GF-D8 (cell line): ENCODE measurements around the gene GATAD2B.
A peak's percentile ranks its signal among the peaks of the same experiment; 100 is the strongest.
"Not testable (repeated sequence)": the region's sequence is repeated elsewhere in the genome, so short reads cannot be mapped to it uniquely, and the experiment has no call there.

Experiments
- DNase-seq: peaks from one replicate; lab custom pipeline; 2025; lab: John Stamatoyannopoulos, UW

GATAD2B gene

DNA sequence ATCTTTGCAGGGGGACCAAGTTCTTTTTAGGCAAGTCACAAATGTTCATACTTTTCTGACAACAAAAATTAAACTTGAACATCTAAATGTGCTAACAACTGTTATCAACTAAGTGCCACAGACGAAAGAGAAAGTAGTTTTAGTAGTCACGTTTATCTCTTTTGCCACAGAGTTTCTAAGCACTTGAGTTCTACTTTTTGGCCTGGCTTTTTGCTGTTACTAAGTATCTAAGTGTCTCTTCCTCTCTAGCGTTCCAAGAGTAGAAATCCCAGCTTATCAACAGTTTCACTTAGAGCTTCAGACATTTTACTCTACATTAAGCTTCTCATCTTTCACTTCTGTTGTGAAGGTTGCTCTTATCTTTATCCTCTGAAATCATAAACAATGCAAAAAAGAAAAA is 34.2 kb downstream of the GATAD2B start:
- no peak for DNase-seq

DNA sequence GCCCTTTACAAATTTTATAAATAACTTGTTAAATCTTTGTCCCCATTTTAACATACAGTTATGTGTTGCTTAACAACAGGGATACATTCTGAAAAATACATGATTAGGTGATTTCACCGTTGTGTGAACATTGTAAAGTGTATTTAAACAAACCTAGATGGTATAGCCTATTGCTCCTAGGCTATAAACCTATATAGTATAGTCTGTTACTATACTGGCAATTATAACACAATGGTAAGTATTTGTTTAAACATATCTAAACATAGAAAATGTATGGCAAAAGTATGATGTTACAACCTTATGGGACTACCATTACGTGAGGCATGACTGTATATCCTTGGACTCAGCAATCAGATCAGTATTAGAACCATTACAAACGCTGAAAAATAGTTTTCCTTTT is 36.6 kb downstream of the GATAD2B start:
- DNase-seq = no peak

DNA sequence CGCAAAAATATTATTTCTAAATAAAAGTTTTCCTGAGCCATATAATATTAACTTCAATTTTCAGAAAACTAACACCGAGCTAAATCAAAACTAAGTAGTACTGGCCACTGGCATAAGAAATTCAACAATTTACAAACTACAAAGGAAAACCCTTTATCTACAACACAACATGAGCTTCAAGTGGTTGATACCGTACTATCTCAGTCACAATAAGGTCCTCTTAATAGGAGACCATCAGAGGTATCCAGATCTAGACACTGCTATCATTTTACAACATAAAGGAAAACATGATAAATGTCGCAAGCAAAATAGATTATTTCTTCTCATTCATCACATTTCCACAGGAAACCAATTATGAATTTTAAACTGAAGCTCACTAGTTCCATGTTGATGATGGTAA is 39.5 kb downstream of the GATAD2B start:
- DNase-seq = no peak

GRCh38 chr1:153882296-153882912 is 40.4 kb downstream of the GATAD2B start:
- no peak for DNase-seq

DNA sequence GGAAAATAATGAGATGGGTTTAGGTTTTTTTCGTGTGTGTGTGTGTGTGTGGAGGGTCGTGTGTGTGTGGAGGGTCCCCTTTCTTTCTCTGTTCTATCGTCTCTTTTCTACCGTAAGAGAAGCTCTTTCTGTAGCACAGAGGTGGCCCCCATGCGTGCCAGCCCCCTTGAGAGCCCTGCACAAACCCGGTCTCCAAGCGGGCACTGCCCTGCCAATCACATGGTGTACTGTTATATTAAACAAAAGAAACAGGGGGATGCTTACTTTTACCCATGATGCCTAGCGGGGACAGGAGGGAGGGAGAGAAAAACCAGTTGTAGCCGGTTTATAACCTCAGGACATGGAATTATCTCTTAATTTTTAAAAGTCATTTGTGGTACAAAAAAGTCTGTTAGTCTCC is 41.0 kb downstream of the GATAD2B start:
- DNase-seq = no peak

- no peak for DNase-seq
These were observed 41.8 kb downstream of the GATAD2B start for GRCh38 chr1:153880962-153881361.

DNA sequence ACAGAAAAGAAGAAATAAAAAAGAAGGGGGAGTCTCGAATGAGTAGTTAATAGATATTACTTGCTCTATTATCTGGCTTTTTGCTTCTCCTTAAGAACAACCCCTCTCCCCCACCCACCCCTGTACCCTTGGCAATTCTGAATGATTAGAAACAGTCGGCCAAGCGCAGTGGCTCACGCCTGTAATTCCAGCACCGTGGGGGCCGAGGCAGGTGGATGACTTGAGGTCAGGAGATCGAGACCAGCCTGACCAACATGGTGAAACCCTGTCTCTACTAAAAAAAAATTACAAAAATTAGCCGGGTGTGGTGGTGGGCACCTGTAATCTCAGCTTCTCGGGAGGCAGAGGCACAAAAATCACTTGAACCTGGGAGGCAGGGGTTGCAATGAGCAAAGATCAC is 42.7 kb downstream of the GATAD2B start:
- DNase-seq = no peak

DNA sequence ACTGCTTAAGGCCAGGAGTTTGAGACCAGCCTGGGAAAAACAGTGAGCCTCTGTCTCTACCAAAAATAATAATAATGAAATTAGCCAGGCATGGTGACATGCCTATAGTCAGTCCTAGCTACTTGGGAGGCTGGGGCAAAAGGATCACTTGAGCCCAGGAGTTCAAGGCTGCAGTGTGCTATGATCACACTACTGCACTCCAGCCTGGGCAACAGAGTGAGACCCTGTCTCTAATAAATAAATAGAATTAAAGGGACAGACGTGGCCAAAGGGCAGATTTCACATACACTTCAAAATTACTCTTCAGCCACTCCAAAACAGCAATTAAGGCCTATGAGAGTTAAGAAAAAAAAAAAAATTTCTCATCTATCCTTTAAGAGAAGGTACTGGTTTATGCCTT is 45.7 kb downstream of the GATAD2B start:
- DNase-seq = no peak

DNA sequence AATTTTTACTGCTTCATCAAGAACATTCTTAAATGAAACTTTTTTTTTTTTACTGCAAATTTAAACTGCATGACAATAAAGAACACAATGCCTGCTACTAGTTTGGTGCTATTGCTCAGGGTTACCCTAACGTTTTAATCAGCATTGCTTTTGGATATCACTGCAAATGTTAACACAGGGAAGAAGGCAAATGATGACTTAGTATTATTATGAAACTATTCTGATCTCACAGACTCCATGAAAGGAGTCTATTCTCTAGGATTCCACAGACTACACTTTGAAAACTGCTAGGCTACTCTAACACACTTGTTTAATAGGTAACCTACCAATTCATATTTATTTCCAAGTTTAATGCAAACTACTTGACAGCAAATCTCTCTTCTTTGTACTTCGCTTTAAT is 49.8 kb downstream of the GATAD2B start:
- no peak for DNase-seq

GRCh38 chr1:153872331-153872730 is 50.4 kb downstream of the GATAD2B start:
- DNase-seq = no peak

DNA sequence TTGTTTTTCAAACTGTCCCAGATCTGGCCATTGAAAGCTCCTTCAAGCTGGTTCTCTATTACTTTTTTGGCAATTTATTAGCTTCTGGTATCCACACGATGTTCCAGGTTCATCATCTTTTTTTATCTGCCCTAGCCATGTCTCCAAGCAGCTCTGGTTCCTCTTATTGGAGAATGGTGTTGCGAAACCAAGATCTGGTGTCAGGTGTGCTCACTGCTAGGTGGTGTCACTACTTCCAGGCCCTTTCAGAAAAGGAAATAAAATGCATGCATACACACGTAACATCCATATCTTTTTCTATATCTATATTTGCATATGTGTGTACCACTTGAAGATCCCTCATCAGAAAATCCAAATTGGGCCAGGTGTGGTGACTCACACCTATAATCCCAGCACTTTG is 53.3 kb downstream of the GATAD2B start:
- DNase-seq = no peak

GRCh38 chr1:153866045-153866850 is 56.5 kb downstream of the GATAD2B start:
- no peak for DNase-seq

DNA sequence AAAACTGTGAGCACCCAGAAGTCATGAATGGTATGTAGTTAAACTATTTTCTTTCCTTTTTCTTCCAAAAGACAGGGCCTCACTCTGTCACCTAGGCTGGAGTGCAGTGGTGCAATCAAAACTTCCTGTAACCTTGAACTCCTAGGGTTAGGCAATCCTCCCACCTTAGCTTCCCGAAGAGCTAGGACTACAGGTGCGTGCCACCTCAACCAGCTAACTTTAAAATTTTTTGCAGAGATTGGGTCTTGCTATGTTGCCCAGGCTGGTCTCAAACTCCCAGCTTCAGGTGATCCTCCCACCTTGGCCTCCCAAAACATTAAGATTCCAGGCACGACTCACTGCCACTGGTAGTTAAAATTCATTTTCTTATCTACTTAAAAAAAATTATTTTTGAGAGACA is 62.5 kb downstream of the GATAD2B start:
- DNase-seq = no peak

DNA sequence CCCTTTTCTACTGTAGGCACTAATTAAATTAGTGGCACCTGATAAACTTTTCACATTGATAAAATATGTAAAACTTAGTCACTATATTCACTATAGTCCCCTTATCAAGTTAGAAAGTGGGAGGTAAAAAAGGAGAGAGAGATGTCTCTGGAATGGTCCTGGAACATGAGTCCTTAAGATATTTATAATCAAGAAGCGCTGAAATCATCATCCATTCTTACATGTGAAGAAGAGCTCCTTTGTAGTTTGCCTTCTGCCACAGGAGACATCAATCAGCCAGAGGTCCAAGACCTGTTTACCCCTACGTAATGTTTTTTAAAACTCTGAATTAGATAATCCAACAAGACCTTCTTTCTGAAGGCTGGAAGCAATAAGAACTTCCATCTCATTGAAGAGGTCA is 65.3 kb downstream of the GATAD2B start:
- DNase-seq = no peak

DNA sequence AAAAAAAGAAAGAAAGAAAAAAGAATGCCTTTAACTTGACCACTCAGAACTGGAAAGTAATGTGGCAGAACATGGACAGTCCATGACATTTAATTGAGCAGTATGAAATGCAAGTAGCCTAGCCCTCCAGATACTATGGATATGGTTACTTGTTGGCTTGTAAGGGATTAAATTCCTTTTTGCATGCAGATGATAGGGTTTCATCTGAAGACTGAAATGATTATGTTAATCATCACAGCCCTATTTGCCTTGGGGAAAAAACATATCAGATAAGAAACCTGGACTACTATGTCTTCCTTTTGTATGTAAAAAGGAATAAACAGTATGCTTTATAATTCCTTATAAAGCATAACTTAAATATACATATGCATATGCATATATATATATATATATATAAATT is 66.0 kb downstream of the GATAD2B start:
- no peak for DNase-seq

DNA sequence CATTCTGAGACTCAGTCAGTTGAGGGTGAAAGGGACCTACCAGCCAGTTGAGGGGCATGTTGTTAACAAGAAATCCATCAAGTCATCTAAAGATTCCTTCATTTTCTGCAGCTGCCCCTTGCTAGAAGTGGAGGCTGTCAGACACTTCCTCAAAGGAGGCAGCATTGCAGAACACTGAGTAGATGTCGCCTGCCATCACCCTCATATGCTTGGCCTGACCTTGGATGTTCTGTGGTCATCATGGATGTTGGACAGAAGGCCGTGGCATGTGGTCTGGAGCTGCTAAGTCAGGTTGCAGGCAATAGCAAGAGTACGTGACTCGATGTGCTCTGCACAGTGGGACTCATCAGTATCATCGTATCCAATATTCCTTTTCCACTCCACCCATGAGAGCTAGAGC is 70.6 kb downstream of the GATAD2B start:
- no peak for DNase-seq

- DNase-seq = peak; percentile 13
These were observed 73.1 kb downstream of the GATAD2B start for GRCh38 chr1:153849487-153850185.

DNA sequence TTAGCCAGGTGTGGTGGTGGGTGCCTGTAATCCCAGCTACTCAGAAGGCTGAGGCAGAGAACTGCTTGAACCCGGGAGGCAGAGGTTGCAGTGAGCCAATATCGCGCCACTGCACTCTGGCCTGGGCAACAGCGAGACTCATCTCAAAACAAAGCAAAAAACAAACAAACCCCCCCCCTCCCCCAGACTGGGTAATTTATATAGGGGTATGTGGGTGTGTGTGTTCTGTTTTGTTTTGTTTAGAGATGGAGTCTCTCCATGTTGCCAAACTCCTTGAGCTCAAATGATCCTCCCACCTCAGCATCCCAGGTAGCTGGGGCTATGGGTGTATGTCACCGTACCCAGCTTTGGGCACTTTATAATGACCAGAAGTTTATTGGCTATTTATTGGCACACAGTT is 74.0 kb downstream of the GATAD2B start:
- DNase-seq = no peak

DNA sequence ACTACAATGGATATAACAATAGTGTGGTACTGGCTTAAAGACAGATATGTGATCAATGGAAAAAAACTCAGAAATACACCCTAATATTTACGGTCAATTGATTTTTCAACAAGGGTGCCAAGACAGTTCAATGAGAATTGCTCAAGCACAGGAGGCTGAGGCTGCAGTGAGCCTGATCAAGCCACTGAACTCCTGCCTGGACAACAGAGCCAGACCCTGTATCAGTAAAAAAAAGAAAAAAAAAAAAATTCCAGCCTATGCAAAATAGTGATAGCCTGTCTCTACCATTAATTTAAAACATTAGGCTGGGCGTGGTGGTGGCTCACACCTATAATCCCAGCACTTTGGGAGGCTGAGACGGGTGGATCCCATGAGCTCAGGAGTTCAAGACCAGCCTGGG is 77.6 kb downstream of the GATAD2B start:
- no peak for DNase-seq

GRCh38 chr1:153844349-153844748 is 78.4 kb downstream of the GATAD2B start:
- not testable (repeated sequence) for DNase-seq

- DNase-seq = no peak
These were observed 80.7 kb downstream of the GATAD2B start for GRCh38 chr1:153842006-153842471.

DNA sequence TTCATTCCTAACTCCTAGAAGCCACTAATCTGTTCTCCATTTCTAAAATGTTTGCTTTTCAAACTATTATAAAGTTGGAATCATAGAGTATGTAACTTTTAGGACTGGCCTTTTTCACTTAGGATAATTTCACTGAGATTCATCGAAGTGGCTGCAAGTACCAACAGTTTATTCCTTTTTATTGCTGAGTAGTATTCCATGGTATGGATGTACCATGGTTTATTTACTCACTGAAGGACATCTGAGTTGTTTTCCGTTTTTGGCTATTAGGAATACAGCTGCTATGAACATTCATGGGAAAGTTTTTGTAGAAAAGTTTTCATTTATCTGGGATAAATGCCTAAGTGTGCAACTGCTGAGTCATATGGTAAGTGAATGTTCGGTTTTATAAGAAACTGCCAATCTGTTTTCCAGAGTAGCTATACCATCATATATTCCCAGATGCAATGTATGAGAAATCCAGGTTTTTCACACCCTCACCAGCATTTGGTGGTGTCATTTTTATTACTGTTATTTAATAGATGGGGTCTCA is 81.2 kb downstream of the GATAD2B start:
- no peak for DNase-seq

DNA sequence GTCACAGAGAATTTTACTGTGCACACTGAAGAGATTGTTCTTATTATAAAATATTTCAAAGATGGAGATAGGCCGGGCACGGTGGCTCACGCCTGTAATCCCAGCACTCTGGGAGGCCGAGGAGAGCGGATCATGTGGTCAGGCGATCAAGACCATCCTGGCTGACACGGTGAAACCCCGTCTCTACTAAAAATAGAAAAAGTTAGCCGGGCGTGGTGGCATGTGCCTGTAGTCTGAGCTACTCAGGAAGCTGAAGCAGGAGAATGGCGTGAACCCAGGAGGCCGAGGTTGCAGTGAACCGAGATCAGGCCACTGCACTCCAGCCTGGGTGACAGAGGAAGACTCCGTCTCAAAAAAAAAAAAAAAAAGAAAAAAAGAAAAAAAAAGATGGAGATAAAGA is 82.0 kb downstream of the GATAD2B start:
- not testable (repeated sequence) for DNase-seq
